Measurements from ENCODE around the gene ANKRD44.

ANKRD44 gene

DNA sequence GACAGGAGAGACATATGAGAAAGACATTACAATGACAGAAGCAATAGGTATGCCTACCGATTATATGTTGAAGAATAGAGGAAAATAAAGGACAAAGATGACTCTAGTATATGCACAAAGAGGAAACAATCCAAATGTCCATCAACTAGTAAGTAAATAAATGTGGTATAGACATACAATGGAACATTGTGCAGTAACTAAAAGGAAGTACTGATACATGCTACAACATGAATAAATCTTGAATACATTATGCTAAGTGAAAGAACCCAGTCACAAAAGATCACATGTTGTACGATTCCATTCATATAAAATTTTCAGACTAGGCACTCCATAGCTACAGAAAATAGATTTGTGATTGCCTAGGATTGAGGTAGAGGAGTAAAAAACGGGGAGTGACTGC is 355.5 kb downstream of the ANKRD44 start:
- no peak for DNase-seq (ENCODE audit: low read depth)

GRCh38 chr2:196954001-196954400 is 356.6 kb downstream of the ANKRD44 start:
- DNase-seq (ENCODE audit: low read depth): no peak

DNA sequence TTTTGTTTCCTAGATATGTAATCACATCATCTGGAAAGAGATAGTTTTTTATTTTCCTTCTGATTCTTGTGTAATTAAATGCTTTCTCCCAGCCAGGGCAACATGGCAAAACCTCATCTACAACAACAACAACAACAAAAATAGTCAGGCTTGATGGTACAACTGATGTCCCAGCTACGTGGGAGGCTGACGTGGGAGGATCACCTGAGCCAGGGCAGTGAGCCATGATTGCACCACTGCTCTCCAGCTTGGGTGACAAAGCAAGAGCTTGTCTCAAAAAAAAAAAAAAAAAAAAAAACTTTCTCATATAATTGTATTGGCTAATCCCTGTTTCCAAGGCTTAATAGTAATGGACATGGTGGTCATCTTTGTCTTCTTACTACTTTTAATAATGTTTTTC is 357.6 kb downstream of the ANKRD44 start:
- no peak for DNase-seq (ENCODE audit: low read depth)

DNA sequence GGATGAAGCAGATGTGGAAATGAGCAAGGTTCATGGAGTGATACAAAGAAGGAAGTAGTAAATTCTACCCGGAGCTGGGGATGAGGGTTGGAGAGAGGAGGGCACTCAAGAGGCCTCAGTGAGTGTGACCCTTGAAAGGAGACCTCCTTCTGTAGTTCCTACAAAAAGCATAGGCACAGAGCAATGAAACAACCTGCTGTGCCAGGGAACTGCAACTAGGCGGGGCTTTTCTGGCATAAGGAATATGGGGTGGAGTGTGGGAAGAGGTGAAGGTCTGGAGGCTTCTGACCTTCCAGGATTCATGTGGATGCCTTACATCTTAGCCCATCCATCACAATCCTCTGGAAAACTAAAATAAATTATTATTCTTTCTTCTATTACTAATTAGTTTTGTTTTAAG is 358.6 kb downstream of the ANKRD44 start:
- DNase-seq (ENCODE audit: low read depth): no peak

DNA sequence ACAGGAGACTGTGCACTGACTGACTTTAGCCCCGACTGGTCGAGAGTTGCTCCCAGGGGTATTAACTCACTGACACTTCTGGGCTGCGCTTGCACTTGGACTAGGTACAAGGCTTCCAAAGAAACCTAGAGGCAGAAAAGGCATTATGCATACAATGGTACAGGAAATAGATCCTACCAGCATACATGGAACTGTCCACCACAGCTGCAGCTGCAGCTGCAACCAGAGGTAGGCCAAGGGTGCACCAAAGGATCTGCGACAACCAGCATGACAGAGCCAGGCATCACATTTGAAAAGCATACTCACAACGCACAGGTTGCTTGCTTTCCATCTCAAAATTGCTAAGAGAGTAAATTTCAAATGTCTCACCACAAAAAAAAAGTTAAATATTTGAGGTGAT is 361.5 kb downstream of the ANKRD44 start:
- DNase-seq (ENCODE audit: low read depth): no peak

GRCh38 chr2:196944570-196944969 is 366.0 kb downstream of the ANKRD44 start:
- no peak for DNase-seq (ENCODE audit: low read depth)

DNA sequence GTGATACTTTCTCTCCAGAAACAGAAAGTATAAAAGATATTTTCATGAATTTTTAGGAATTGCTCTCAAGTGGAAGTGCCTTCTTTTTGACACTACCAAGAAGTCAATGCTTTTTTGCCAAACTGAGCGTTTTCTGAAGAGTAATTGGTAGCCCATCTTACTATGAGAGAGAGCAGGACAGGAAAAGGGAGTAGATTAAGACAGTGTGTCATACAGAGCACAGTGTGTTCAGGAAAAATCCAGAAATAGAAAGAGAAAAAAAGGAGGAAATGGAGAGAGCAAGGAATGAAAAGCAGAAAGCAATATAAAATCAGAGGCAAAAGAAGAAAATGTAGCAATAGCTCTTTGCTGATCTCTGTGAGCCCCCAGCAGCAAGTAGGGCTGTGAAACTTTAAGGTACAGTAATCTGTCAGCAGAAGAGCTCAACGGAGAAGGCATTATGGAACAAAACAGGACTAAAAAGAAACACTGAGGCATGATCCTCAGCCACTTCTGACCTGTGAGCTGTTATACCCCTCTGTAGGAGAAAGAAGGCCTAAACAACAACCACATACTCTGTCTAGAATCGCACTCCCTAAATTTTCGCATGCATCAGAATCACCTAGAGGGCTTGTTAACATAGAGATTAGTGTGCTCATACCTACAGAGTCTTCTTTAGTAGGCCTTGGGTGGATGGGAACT is 369.0 kb downstream of the ANKRD44 start:
- no peak for DNase-seq (ENCODE audit: low read depth)

DNA sequence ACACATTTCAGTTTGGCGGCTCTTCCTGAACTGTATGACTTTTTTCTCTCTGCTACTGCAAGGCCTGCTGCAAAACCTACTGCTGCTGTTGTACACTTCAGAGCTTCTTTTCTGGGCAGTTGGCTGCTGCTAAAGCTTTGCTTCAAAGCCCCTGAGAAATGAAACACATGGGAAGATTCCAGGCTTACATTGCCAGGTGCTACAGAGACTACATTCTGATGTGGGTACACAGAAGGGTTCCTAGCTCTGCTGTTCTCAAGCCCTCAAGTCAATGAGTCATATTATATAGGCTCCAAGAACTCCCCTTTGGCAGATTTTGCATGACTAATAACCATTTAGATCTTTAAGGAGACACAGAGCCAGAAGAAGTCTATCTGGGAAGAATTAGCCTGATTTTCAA is 371.2 kb downstream of the ANKRD44 start:
- DNase-seq (ENCODE audit: low read depth): no peak
